CD4-positive, alpha-beta T cell treated with Interleukin-1 beta for 1 hour (primary cell): ENCODE measurements around the gene RNU4-1.
"Not testable (repeated sequence)": the region's sequence is repeated elsewhere in the genome, so short reads cannot be mapped to it uniquely, and the experiment has no call there.

Experiments used
- DNase-seq, 2 donors: peaks; one replicate each; pipeline ENCODE4 v3.0.0-alpha.2; 2020 to 2022

The RNU4-1 gene

DNA sequence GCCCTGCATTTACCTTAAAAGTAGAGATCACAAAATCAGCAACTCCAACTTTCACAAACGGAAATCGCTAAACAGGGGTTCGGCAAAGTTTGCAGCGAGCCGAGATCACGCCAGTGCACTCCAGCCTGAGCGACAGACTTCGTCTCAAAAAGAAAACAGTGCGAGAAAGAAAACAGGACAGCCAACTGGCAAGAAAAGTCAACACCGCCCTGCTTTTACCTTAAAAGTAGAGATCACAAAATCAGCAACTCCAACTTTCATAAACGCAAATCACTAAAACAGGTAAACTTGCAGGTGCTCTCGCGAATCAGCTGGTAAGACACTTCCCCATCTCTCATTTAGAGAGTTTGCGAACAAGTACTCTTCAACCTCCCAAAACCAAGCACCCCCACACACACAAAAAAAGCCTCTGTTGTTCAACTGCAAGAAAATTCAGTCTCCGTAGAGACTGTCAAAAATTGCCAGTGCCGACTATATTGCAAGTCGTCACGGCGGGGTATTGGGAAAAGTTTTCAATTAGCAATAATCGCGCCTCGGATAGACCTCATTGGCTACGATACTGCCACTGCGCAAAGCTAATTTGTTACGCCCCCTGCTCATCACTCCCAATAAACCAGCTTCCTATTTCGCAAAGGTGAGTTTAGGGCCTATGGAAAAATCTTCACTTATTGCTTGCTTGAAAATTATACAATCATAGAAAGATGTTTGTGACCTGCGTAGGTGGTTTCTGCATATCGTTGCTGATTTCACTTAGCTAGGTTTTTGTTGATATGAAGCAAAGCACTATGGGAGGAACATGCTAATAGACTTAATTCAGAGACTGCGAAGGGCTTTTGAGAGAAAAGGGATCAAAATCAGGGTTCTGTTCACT is at the start of gene RNU4-1:
Gene RNU4-1, minus strand, starts transcription at position 577 of the 871 bp plus-strand sequence.
- peak; percentile 90 to 91 for DNase-seq

DNA sequence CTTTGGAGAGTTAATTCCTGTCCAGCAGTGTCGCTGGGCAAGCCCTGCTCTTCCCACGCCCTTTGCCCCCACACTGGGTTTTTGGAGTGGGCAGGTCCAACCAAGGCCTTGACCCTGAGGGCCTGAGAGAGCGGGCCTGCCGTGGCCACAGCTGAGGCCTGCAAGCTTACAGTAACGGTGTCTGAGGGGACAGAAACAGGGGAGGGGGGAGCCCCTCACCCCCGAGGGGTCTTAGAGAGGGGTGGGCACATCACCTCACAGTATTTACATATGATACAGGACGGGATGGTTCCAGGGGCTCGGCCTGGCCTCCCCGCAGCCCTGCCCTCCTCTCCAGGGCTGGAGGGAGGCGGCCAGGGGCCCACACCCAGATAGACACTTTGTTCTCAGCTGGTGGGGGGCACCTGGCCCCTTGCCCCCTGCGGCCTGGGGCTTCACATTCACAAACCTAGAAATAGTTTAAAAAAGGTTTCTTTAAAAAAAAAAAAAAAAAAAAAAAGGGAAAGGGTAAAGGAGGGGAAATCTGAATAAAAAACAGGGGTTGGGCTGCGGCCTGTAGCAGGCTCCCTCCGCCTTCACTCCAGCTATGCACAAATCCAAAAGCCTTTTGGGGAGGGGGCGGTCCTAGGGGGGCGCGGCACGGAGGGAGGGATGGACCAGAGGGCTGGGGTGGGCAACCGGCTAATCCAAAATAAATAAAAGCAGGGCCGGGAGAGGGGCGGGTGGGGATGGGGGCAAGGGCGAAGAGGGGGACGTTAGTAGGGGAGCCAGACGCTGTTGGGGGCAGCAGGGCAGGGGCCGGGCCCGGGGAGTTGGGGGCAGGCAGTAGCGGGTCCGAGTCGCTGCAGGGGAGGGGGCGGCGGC is 49.4 kb upstream of the RNU4-1 start:
- no peak for DNase-seq

DNA sequence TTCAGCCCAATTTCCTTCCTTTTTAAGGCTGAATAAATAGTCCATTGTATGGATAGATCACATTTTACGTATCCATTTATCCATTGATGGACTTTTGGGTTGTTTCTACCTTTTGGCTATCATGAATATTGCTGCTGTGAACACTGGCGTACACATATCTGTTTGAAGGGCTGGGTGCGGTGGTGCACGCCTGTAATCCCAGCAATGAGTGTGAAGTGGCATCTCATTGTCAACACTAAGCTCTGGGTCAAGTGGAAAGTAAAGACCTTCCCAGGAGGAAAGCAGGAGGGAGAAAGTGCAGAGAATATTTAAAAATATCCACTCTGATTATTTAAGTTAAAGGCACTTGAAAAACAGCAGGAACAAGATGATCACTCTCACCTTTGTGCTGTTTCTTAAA is 46.2 kb upstream of the RNU4-1 start:
- no peak for DNase-seq

GRCh38 chr12:120337730-120338129 is 44.7 kb upstream of the RNU4-1 start:
- DNase-seq: no peak

GRCh38 chr12:120336392-120336791 is 43.4 kb upstream of the RNU4-1 start:
- not testable (repeated sequence) for DNase-seq

GRCh38 chr12:120335447-120335846 is 42.4 kb upstream of the RNU4-1 start:
- DNase-seq: peak; percentile 22 to 23

DNA sequence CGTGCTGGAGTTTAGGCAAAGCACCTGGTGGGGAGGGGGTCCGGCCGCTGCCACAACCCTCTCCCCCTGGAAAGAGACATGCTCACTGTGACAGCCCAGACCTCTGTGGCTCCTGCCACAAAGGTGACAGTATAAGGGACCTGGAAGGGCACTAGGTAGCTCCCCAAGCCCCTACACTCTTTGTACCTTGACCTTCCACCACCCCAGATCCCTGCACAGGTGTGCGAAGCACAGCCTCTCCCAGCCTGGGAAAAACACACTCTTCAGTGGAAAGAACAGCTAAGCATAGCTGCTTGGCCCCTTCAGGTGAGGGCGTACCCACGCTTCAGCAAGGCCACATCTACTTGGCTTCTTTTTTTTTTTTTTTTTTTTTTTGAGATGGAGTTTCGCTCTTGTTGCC is 39.5 kb upstream of the RNU4-1 start:
- DNase-seq: no peak

DNA sequence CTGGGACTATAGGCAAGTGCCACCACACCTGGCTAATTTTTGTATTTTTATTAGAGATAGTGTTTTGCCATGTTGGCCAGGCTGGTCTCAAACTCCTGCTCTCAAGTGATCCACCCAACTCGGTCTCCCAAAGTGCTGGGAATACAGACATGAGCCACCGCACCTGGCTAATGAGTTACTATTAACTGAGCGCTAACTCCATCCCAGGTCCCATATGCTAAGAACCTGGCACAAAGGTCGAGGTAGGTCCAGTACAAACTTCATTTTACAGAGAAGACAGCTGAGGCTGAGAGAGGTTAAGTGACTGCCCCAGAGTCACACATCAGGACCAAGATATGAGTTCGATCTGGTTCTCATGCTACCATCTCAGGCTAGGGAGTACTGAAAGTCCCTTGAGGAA is 39.0 kb upstream of the RNU4-1 start:
- DNase-seq: no peak

- DNase-seq: no peak
These were observed 38.4 kb upstream of the RNU4-1 start for GRCh38 chr12:120331390-120331789.

GRCh38 chr12:120328228-120328627 is 35.2 kb upstream of the RNU4-1 start:
- no peak for DNase-seq

DNA sequence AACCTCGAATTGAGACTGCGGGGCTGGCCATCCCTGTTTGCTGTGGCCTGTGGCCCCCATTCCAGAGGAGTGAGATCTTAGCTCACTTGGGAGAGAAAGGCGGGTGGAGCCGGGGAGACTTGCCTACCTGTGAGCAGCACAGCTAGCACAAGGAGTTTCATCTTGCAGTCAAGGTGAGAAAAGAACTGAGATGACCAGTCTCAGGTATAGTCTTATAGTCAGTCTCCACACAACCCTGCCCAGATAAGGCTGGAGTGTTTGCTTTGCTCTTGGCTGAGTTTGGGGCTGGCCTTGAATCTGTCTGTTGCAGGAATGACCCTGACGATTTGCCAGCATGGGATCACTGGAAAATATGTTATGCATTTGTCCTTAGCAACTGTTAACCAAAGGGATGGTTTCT is 34.6 kb upstream of the RNU4-1 start, which contains the start of gene PLA2G1B:
Gene PLA2G1B, minus strand, starts transcription at position 187 of the 400 bp plus-strand sequence. Its CDS starts 26 bp downstream, at position 161.
- no peak for DNase-seq

DNA sequence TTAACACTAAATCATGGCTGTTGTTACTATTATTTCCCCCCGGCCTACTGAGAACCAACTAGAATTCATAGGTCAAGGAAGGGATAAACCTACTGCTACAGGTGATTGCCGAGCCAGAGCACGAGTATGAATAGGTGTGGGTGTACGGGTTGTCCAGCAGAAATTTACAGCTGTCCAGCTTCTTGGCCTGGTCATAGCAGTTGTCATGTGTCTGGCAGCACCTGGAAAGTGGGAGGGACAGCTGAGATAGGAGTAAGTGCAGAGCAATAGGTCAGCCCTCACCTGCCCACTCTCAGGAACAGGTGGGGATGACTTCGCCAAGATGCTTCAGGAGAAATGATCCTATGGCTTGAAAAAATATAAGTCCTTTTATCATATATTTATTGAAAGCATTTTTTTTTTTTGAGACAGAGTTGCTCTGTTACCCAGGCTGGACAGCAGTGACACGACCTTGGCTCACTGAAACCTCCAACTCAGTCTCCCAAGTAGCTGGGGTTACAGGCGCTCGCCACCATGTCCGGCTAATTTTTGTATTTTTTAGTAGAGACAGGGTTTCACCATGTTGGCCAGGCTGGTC is 31.9 kb upstream of the RNU4-1 start:
- DNase-seq: no peak

DNA sequence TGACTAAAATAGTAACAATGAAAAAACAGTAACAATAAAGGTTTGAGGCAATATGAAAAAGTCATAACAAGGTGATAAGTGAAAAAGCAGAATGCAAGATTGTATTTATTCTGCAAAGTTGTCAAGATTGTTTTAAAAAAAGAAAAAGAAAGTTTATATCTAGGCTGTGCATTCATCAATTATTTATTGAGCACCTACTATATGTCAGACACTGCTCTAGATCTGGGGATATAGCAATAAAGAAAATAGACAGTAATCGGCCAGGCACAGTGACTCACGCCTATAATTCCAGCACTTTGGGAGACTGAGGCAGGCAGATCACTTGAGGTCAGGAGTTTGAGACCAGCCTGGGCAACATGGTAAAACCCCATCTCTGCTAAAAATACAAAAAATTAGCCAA is 30.7 kb upstream of the RNU4-1 start:
- no peak for DNase-seq

DNA sequence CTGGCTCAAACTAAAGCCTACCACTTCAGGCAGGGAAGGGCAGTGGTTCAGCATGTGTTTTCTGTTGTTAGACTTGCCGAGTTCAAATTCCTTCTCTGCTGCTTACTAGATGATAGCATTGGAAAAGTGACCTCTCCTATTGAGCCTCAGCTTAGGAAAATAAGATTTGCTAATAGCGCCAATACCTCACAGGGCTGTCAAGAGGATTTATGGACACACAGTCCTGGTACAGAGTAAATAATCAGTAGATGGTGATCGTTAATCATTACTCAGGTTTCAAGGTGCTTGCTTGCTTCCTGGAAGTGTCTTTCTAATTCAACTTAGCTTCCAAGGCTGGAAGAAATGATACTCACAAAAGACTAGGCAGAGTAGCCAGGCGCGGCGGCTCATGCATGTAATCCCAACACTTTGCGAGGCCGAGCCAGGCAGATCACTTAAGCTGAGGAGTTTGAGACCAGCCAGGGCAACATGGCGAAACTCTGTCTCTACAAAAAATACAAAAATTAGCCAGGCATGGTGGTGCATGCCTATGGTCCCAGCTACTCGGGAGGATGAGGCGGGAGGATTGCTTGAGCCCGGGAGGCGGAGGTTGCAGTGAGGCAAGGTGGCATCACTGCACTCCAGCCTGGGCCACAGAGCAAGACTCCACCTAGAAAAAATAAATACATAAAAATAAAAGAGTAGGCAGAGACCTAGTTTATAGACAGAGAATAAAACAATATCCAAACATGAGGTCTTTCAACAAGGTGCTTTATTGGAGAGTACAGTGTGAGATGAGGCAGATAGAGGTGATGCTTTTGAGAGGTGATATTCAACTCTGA is 28.6 kb upstream of the RNU4-1 start:
- no peak for DNase-seq

GRCh38 chr12:120317224-120318105 is 24.4 kb upstream of the RNU4-1 start:
- peak; percentile 100 for DNase-seq

DNA sequence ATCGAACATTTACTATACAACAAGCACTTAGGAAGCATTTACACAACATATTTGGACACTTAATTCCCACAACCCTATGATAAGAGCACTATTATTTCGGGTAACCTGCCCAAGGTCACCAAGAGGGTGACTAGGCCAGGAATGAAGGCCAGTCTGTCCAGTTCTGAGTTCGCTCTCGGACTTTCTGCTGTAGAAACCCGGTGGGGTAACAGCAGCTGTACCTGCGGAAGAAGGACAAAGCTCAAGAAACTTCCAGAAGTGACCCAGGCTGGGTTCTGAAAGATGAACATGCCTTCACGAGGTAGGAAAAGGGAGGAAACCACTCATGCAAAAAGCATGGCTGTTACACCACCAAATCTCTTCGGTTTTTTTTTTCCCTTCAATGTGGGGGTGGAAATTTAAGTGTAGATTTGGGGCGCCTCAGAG is 23.8 kb upstream of the RNU4-1 start:
- DNase-seq: peak in 1 of 2 donors; percentile 6

DNA sequence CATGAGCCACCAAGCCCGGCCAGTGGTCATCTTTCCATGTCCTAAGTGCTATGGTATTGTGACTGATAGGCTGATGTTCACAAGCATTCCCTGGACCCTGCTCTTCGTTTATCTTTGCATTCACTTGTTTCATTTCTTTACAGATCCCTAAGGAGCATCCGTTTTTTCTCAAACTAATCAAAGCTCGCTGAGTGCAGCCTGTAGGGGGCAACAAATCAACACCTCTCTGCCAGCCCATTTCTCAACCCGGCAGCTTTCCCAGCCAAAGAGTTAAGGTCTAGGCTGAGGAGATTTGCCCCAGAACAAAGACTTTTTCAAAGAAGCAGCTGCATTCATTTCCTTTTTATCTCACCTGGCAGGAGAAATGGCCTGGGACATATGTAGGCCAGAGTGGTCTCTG is 21.2 kb upstream of the RNU4-1 start:
- no peak for DNase-seq

- peak; percentile 89 to 92 for DNase-seq
These were observed 9.2 kb upstream of the RNU4-1 start, which contains the start of gene SIRT4 for GRCh38 chr12:120301962-120302815. TSS of gene SIRT4 (plus strand) at chr12:120302321. CDS start at chr12:120303562, 1,241 bp downstream.

GRCh38 chr12:120292411-120292660 is 701 bp downstream of the RNU4-1 start:
- no peak for DNase-seq

- DNase-seq: peak; percentile 9 to 20
These were observed 2.3 kb downstream of the RNU4-1 start for GRCh38 chr12:120290609-120291305.
